HepG2 (cell line): ENCODE measurements around the gene APRT.

Source experiments
- CHD2 ChIP-seq: IDR thresholded peaks from 2 replicates; pipeline ENCODE4 v1.6.1; 2011; ENCODE audit warnings: low read depth, low read length, improper control_type of control experiment
- CTCF ChIP-seq: sonication (generic); formaldehyde crosslinking; IDR thresholded peaks from 2 replicates; pipeline ENCODE4 v1.5.0; 2020; ENCODE audit warnings: mild to moderate bottlenecking, missing genetic modification reagents, moderate library complexity
- JUN ChIP-seq: sonication (generic); formaldehyde crosslinking; IDR thresholded peaks from 2 replicates; pipeline ENCODE4 v1.4.0; 2020; ENCODE audit warnings: mild to moderate bottlenecking, missing genetic modification reagents
- KAT8 ChIP-seq: IDR thresholded peaks from 2 replicates; pipeline ENCODE4 v1.6.1; 2016; ENCODE audit warnings: missing genetic modification reagents, missing compliant biosample characterization
- KDM1A ChIP-seq: IDR thresholded peaks from 2 replicates; pipeline ENCODE4 v1.6.1; 2016; ENCODE audit warnings: missing compliant biosample characterization
- SIN3A ChIP-seq: IDR thresholded peaks from 2 replicates; pipeline ENCODE4 v1.6.1; 2011; ENCODE audit warnings: low read depth, mild to moderate bottlenecking, control low read depth, low read length, borderline replicate concordance
- SNRNP70 ChIP-seq: fragments of 200-400 bp; formaldehyde crosslinking; IDR thresholded peaks from 2 replicates; pipeline ENCODE4 v1.6.1; 2017; ENCODE audit warnings: mild to moderate bottlenecking, low read depth, low read length, moderate library complexity
- SOX5 ChIP-seq: IDR thresholded peaks from 2 replicates; pipeline ENCODE4 v1.6.1; 2016; ENCODE audit warnings: borderline replicate concordance

- TF ChIP-seq SNRNP70: no peak
- TF ChIP-seq KAT8 (CRISPR knock-in tag): no peak
- TF ChIP-seq KDM1A (CRISPR knock-in tag): no peak
- no peak for TF ChIP-seq CHD2
- no peak for TF ChIP-seq SOX5 (CRISPR knock-in tag)
- TF ChIP-seq JUN: no peak
- no peak for TF ChIP-seq SIN3A
- TF ChIP-seq CTCF: no peak
Observed at GRCh38 chr16:88762941-88763340, 48.8 kb downstream of the APRT start.
